ENCODE results near the gene GRIP1. TPM values are rescaled to one million over a fixed set of nuclear protein-coding genes. Genes with fewer than 3 reads are reported as not detected.

Gene GRIP1
- total RNA-seq, 1 experiment from 2014 or later = 22.5 TPM

DNA sequence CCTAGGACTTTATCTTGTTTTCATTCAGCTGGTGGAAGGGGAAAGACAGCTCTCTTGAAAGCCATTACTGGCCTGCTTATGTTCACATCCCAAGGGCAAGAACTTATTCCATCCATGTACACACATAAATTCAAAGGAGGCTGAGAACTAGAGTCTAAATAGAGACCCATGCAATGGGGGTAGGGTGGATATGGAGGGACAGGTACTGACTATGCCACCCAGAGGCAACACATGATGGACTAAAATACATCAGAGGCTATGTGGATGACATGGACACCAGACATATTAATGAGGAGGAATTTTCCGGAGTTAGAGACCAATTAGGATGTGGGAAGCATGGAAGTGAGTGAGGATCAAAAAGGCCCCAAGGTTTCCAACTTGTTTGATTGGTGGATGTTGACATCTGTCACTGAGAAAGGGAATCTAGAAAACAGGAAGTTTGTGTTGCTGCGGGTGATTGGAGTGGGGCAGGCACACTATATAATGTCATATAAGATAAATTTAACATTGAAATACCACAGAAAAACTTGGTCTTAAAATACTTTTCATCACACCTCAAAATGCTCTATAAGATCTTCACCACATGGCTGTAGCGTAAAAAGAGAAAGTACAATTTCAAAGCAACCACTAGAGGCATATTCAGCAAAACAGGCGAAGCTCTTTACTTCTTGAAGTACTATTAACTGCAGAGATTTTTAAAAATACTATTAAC, 130.4 kb downstream of the GRIP1 start (continued):
- TF ChIP-seq, protein P1, sequence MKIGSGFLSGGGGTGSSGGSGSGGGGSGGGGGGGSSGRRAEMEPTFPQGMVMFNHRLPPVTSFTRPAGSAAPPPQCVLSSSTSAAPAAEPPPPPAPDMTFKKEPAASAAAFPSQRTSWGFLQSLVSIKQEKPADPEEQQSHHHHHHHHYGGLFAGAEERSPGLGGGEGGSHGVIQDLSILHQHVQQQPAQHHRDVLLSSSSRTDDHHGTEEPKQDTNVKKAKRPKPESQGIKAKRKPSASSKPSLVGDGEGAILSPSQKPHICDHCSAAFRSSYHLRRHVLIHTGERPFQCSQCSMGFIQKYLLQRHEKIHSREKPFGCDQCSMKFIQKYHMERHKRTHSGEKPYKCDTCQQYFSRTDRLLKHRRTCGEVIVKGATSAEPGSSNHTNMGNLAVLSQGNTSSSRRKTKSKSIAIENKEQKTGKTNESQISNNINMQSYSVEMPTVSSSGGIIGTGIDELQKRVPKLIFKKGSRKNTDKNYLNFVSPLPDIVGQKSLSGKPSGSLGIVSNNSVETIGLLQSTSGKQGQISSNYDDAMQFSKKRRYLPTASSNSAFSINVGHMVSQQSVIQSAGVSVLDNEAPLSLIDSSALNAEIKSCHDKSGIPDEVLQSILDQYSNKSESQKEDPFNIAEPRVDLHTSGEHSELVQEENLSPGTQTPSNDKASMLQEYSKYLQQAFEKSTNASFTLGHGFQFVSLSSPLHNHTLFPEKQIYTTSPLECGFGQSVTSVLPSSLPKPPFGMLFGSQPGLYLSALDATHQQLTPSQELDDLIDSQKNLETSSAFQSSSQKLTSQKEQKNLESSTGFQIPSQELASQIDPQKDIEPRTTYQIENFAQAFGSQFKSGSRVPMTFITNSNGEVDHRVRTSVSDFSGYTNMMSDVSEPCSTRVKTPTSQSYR (CRISPR knock-in tag; IDR thresholded peaks at IDR 0.05) = no peak
- TF ChIP-seq SP1 (CRISPR knock-in tag; conservative IDR thresholded peaks at IDR 0.05) (no peak), PREB (CRISPR knock-in tag; IDR thresholded peaks at IDR 0.05; ENCODE audit: borderline replicate concordance) (no peak), NR2C2 (CRISPR knock-in tag; IDR thresholded peaks at IDR 0.05) (no peak), NR1H2 (CRISPR knock-in tag; IDR thresholded peaks at IDR 0.05) (no peak), FOXJ3 (CRISPR knock-in tag; IDR thresholded peaks at IDR 0.05; ENCODE audit: borderline replicate concordance) (no peak), SMAD4 (CRISPR knock-in tag; IDR thresholded peaks at IDR 0.05) (no peak), RORB (CRISPR knock-in tag; IDR thresholded peaks at IDR 0.05) (no peak), ATF6 (CRISPR knock-in tag; IDR thresholded peaks at IDR 0.05) (no peak)
- TF ChIP-seq, protein P2, sequence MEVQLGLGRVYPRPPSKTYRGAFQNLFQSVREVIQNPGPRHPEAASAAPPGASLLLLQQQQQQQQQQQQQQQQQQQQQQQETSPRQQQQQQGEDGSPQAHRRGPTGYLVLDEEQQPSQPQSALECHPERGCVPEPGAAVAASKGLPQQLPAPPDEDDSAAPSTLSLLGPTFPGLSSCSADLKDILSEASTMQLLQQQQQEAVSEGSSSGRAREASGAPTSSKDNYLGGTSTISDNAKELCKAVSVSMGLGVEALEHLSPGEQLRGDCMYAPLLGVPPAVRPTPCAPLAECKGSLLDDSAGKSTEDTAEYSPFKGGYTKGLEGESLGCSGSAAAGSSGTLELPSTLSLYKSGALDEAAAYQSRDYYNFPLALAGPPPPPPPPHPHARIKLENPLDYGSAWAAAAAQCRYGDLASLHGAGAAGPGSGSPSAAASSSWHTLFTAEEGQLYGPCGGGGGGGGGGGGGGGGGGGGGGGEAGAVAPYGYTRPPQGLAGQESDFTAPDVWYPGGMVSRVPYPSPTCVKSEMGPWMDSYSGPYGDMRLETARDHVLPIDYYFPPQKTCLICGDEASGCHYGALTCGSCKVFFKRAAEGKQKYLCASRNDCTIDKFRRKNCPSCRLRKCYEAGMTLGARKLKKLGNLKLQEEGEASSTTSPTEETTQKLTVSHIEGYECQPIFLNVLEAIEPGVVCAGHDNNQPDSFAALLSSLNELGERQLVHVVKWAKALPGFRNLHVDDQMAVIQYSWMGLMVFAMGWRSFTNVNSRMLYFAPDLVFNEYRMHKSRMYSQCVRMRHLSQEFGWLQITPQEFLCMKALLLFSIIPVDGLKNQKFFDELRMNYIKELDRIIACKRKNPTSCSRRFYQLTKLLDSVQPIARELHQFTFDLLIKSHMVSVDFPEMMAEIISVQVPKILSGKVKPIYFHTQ (CRISPR knock-in tag; IDR thresholded peaks at IDR 0.05) = no peak

DNA sequence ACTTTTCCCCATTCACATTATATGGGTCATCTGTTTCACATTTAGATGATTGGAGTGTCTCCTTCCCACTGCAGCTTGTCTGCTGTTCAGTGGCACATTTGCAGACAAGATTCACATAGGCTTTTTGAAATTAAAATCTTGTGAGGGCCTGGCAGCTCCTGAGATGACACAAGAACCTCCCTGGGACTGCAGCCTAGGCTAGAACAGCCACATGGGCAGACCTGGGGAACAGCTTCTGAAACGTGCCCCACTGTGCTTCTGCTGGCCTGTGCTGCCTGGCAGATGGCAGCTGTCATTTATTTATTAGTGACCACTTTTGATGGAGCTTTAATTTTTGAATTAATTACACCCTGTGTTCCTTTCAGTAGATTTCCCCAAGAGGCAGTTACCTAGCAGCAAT, 137.4 kb downstream of the GRIP1 start:
- H3K36me3 Mint-ChIP-seq = no peaks in the 10 kb centered on the region
- no peak for DNase-seq (ENCODE audit: low spot score)
- no peak overlapping the region for H3K27ac Mint-ChIP-seq
- ChIA-PET CTCF (no interaction called here), POLR2A (no interaction called here)
- no peak for ATAC-seq
- H3K4me3 Mint-ChIP-seq = no peak overlapping the region
- no peaks in the 10 kb centered on the region; the same call in 1 of the 2 replicates for H3K9me3 Mint-ChIP-seq
- H3K4me1 Mint-ChIP-seq = peaks cover 12% of the 10 kb centered on the region
- TF ChIP-seq HMGXB4 (CRISPR knock-in tag; IDR thresholded peaks at IDR 0.05) (no peak), ZNF232 (CRISPR knock-in tag; IDR thresholded peaks at IDR 0.05) (no peak), ZNF219 (CRISPR knock-in tag; IDR thresholded peaks at IDR 0.05; ENCODE audit: borderline replicate concordance) (no peak), ELF4 (CRISPR knock-in tag; IDR thresholded peaks at IDR 0.05; ENCODE audit: low read depth) (no peak), IRF2 (CRISPR knock-in tag; IDR thresholded peaks at IDR 0.05; ENCODE audit: borderline replicate concordance, low read depth) (no peak), ZNF512 (CRISPR knock-in tag; IDR thresholded peaks at IDR 0.05; ENCODE audit: borderline replicate concordance) (no peak), OVOL2 (CRISPR knock-in tag; IDR thresholded peaks at IDR 0.05; ENCODE audit: borderline replicate concordance) (no peak), NR3C1 (CRISPR knock-in tag; conservative IDR thresholded peaks at IDR 0.05; ENCODE audit: low read depth) (no peak)
- no peaks in the 10 kb centered on the region for H3K27me3 Mint-ChIP-seq (ENCODE audit: low read depth)

Measured in WTC11 (cell line).